Raji (cell line): ENCODE results near the gene RHOG.

Source experiments
- POLR2A ChIP-seq: IDR thresholded peaks from 2 replicates; pipeline ENCODE4 v1.6.1; 2011; ENCODE audit warnings: low read depth, low read length, control low read depth; ENCODE audit not compliant: insufficient read depth

The RHOG gene

DNA sequence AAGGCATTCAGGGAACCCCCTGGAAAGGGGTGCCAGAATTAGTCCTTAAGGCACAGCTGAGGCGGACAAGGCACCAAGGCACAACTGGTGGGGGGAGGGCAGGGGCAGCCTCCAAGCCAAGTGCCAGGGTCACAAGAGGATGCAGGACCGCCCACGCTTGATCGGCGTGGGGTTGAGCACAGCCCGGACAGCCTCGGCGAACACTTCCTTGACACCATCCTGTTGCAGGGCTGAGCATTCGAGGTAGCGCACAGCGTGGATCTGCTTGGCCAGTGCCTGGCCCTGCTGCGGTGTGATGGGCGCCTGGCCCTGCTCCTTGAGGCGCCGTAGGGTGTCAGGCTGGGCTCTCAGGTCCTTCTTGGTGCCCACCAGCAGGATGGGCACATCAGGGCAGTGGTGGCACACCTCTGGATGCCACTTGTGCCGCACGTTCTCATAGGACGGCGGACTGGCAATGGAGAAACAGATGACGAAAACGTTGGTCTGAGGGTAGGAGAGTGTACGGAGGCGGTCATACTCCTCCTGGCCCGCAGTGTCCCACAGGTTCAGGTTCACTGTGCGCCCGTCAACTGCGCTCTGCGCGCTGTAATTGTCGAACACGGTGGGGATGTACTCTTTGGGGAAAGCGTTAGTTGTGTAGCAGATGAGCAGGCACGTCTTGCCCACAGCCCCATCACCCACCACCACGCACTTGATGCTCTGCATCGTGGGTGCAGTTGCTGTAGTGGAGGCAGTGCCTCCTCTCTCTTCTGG, 13.1 kb downstream of the RHOG start:
- TF ChIP-seq POLR2A: no peak

DNA sequence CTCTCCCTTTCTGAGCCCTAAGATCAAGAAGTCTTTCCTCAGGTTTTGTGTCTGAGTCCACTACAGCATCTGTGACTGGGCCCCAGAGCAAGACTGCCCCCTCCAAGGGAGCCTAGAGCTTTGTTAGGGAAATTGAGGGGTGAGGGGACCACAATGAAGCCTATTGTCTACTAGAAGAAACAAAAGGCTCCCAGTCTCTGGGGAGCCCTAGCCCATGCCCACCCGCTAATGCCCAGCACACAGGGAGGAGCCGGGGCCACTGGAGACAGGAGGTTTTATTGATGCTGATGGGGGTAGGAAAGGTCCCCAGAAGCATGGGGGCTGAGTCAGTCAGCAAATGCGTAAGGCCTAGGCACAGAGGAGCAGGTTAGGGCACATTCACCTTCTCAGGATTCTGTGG, 14.0 kb downstream of the RHOG start:
- no peak for TF ChIP-seq POLR2A

GRCh38 chr11:3825473-3826154, 15.1 kb downstream of the RHOG start:
- no peak for TF ChIP-seq POLR2A

DNA sequence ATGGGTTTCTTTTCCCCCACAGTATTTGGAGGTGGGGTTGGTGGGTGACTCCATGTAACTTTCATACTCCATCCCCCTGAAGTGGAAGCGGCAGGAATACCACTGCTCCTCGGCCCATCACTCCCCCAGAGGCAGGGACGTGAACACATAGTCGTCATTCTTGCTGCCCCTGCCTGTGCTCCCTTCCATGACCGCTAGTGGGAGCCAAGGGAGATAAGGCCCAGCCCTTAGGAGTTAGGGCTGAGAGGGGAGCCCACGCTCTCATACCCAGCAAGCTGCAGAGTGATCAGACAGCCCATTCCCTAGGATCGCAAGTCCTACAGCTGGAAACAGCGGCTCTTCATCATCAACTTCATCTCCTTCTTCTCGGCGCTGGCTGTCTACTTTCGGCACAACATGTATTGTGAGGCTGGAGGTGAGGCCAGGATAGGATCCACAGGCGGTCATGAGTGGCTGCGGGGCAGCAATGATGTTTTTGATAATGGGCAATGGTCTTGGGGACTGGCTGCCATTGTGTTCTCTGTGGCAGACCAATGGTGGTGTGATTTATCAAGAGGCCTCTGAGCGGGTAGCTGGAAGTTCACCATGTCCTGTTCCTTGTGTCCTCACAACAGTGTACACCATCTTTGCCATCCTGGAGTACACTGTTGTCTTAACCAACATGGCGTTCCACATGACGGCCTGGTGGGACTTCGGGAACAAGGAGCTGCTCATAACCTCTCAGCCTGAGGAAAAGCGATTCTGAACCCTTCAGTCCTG, 15.9 kb downstream of the RHOG start:
- peak; percentile 34; the same call in 1 of the 2 replicates for TF ChIP-seq POLR2A

DNA sequence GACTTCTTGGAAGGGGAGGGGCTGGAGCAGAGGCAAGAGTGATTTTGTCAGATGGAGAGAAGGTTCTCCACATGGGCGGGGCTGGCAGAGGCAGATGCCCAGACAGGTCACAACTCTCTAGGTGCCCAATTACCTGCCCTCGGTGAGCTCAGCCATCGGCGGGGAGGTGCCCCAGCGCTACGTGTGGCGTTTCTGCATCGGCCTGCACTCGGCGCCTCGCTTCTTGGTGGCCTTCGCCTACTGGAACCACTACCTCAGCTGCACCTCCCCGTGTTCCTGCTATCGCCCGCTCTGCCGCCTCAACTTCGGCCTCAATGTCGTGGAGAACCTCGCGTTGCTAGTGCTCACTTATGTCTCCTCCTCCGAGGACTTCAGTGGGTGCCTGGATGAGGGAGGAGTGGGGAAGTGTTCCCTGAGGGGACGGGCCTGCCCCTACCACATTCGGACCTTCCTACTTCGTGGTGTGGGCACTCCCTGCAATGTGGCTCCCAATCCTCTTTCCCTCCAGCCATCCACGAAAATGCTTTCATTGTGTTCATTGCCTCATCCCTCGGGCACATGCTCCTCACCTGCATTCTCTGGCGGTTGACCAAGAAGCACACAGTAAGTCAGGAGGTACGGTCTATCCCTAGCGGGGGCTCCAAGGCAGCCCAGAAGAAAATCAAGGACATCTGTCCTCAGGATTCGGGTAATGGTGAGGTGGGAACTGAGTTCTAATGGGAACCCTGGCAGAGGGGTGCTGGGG, 16.8 kb downstream of the RHOG start:
- no peak for TF ChIP-seq POLR2A

- no peak for TF ChIP-seq POLR2A
Observed at GRCh38 chr11:3823303-3823702, 17.5 kb downstream of the RHOG start.

DNA sequence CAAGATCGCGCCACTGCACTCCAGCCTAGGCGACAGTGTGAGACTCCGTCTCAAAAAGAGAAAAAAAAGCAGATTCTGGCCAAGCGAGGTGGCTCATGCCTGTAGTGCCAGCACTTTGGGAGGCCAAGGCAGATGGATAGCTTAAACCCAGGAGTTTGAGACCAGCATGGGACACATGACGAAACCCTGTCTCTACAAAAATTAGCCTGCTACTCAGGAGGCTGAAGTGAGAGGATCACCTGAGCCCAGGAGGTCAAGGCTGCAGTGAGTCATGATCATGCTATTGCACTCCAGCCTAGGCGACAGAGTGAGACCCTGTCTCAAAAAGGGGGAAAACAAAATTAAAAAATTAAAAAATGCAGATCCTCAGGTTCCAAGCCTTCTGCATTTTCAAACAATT, 18.4 kb downstream of the RHOG start:
- no peak for TF ChIP-seq POLR2A

- TF ChIP-seq POLR2A: no peak
Observed at GRCh38 chr11:3820971-3821370, 19.8 kb downstream of the RHOG start.

DNA sequence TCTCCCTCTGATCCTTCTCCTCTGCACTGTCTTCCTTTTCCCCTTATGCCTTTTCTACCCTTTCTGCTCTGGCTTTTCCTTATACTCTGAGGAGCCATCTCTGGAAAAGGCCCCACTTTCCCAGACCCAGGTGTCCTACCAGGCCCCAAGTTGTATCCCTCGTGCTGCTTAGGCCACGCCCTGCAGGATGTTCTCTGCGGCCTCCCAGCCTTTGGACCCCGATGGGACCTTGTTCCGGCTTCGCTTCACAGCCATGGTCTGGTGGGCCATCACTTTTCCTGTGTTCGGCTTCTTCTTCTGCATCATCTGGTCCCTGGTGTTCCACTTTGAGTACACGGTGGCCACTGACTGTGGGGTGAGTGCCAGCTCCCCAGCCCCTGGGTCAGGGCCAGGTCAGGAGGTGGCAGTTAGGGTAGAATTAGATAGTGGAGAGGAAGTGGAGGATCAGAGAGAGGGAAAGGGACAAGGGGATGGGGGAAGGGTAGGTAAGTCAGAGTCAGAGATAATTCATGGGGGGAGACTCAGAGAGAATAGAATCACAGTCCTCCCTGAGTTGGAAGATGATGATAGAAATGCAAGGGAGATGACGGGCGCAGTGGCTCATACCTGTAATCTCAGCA, 23.5 kb downstream of the RHOG start:
- TF ChIP-seq POLR2A: no peak

- no peak for TF ChIP-seq POLR2A
Observed at GRCh38 chr11:3816673-3817072, 24.1 kb downstream of the RHOG start.

- no peak for TF ChIP-seq POLR2A
Observed at GRCh38 chr11:3815845-3816244, 24.9 kb downstream of the RHOG start.

- TF ChIP-seq POLR2A: no peak
Observed at GRCh38 chr11:3810951-3811350, 29.8 kb downstream of the RHOG start.

- no peak for TF ChIP-seq POLR2A
Observed at GRCh38 chr11:3810446-3810845, 30.3 kb downstream of the RHOG start.

- no peak for TF ChIP-seq POLR2A
Observed at GRCh38 chr11:3809624-3809928, 31.2 kb downstream of the RHOG start.
